MM.1S (cell line): ENCODE data around the gene CPNE2.

Experiments used
- DNase-seq: peaks from one replicate; pipeline ENCODE4 v3.0.0-alpha.2; 2015
- H2AFZ ChIP-seq: fragments of 300-600 bp; sonication (generic); 2 replicates; pipeline ENCODE4 v1.6.0; 2016; ENCODE audit warnings: antibody characterized with exemption, low read length
- H3F3A ChIP-seq: fragments of 300-600 bp; sonication (generic); 2 replicates; pipeline ENCODE4 v1.6.1; 2016; ENCODE audit warnings: mild to moderate bottlenecking, antibody characterized with exemption, low read length, moderate library complexity, mixed read lengths; ENCODE audit not compliant: insufficient read depth
- H3K27ac ChIP-seq: fragments of 300-600 bp; sonication (generic); 2 replicates; pipeline ENCODE4 v1.5.1; 2016; ENCODE audit warnings: mild to moderate bottlenecking, low read length
- H3K27me3 ChIP-seq: fragments of 300-600 bp; sonication (generic); replicated peaks from 2 replicates; pipeline ENCODE4 v1.6.0; 2016; ENCODE audit warnings: low read length; ENCODE audit not compliant: insufficient read depth
- H3K36me3 ChIP-seq: fragments of 300-600 bp; sonication (generic); replicated peaks from 2 replicates; pipeline ENCODE4 v1.6.1; 2016; ENCODE audit warnings: mild to moderate bottlenecking, low read length, mixed read lengths; ENCODE audit not compliant: insufficient read depth
- H3K4me1 ChIP-seq: fragments of 300-600 bp; sonication (generic); 2 replicates; pipeline ENCODE4 v1.6.1; 2016; ENCODE audit warnings: low read length, mixed read lengths
- H3K4me2 ChIP-seq: fragments of 300-600 bp; sonication (generic); 2 replicates; pipeline ENCODE4 v1.6.0; 2016; ENCODE audit warnings: low read depth, low read length
- H3K4me3 ChIP-seq: fragments of 300-600 bp; sonication (generic); 2 replicates; pipeline ENCODE4 v1.5.1; 2016; ENCODE audit warnings: low read length, mixed read lengths
- H3K79me2 ChIP-seq: fragments of 300-600 bp; sonication (generic); 2 replicates; pipeline ENCODE4 v1.6.1; 2016; ENCODE audit warnings: mixed run types, low read length, mixed read lengths
- H3K9ac ChIP-seq: fragments of 300-600 bp; sonication (generic); 2 replicates; pipeline ENCODE4 v1.6.1; 2016; ENCODE audit warnings: low read length, mixed read lengths
- H3K9me2 ChIP-seq: fragments of 300-600 bp; sonication (generic); replicated peaks from 2 replicates; pipeline ENCODE4 v1.6.1; 2016; ENCODE audit warnings: mild to moderate bottlenecking, low read length, mixed read lengths; ENCODE audit not compliant: insufficient read depth
- H3K9me3 ChIP-seq: fragments of 300-600 bp; sonication (generic); replicated peaks from 2 replicates; pipeline ENCODE4 v1.6.1; 2016; ENCODE audit warnings: mild to moderate bottlenecking, low read length, mixed read lengths; ENCODE audit not compliant: insufficient read depth
- H4K20me1 ChIP-seq: fragments of 300-600 bp; sonication (generic); 2 replicates; pipeline ENCODE4 v1.6.1; 2016; ENCODE audit warnings: mild to moderate bottlenecking, low read length, moderate library complexity, mixed read lengths; ENCODE audit not compliant: insufficient read depth
- CTCF ChIP-seq: fragments of 300-600 bp; sonication (generic); IDR thresholded peaks from 2 replicates; pipeline ENCODE4 v1.5.1; 2016; ENCODE audit warnings: antibody characterized with exemption, low read length, mixed read lengths
- EZH2 ChIP-seq: fragments of 300-600 bp; sonication (generic); optimal IDR thresholded peaks from 2 replicates; pipeline ENCODE3; 2017; ENCODE audit warnings: low read depth, mild to moderate bottlenecking, antibody characterized with exemption, low read length, mixed read lengths
- EZH2phosphoT487 ChIP-seq: fragments of 300-600 bp; sonication (generic); IDR thresholded peaks from 2 replicates; pipeline ENCODE4 v1.6.1; 2018; ENCODE audit warnings: antibody characterized with exemption, low read length

CPNE2 gene

GRCh38 chr16:57178196-57178595 is 85.8 kb downstream of the CPNE2 start:
- H3K9me3 ChIP-seq, result no peaks in the 10 kb centered on the region
- H3K79me2 ChIP-seq, result peaks cover 42% of the 10 kb centered on the region
- H3K4me1 ChIP-seq, result no peaks in the 10 kb centered on the region
- H3K9ac ChIP-seq, result no peak overlapping the region
- H4K20me1 ChIP-seq, result no peaks in the 10 kb centered on the region
- H3K4me2 ChIP-seq, result no peak overlapping the region
- H3K36me3 ChIP-seq, result no peaks in the 10 kb centered on the region
- no peaks in the 10 kb centered on the region for H3K9me2 ChIP-seq
- H3K4me3 ChIP-seq, result no peak overlapping the region
- no peak for DNase-seq
- H2AFZ ChIP-seq, result no peak overlapping the region
- H3K27ac ChIP-seq, result no peak overlapping the region
- no peaks in the 10 kb centered on the region for H3F3A ChIP-seq
- TF ChIP-seq EZH2, result no peak
- no peak for TF ChIP-seq CTCF
- TF ChIP-seq EZH2phosphoT487, result no peak
- no peaks in the 10 kb centered on the region for H3K27me3 ChIP-seq

- Histone ChIP-seq H3K79me2 (peaks cover 48% of the 10 kb centered on the region), H3K4me1 (no peaks in the 10 kb centered on the region), H3K9me2 (no peaks in the 10 kb centered on the region), H4K20me1 (no peaks in the 10 kb centered on the region), H3F3A (no peaks in the 10 kb centered on the region), H3K27ac (no peak overlapping the region), H3K9ac (no peak overlapping the region), H2AFZ (no peak overlapping the region), H3K4me3 (no peak overlapping the region), H3K9me3 (no peaks in the 10 kb centered on the region), H3K36me3 (no peaks in the 10 kb centered on the region), H3K27me3 (no peaks in the 10 kb centered on the region), H3K4me2 (no peak overlapping the region)
- no peak for TF ChIP-seq CTCF
- TF ChIP-seq EZH2, result no peak
- no peak for TF ChIP-seq EZH2phosphoT487
- DNase-seq, result no peak
Observed at GRCh38 chr16:57178793-57179212, 86.4 kb downstream of the CPNE2 start.

- no peak overlapping the region for H2AFZ ChIP-seq
- H3K4me3 ChIP-seq, result no peak overlapping the region
- H3K4me1 ChIP-seq, result peaks cover 3% of the 10 kb centered on the region
- H3K27me3 ChIP-seq, result no peaks in the 10 kb centered on the region
- no peaks in the 10 kb centered on the region for H3K9me2 ChIP-seq
- H3K9ac ChIP-seq, result no peak overlapping the region
- no peaks in the 10 kb centered on the region for H3K9me3 ChIP-seq
- H3K27ac ChIP-seq, result no peak overlapping the region
- no peaks in the 10 kb centered on the region for H3K36me3 ChIP-seq
- no peak overlapping the region for H3K4me2 ChIP-seq
- peaks cover 53% of the 10 kb centered on the region for H3K79me2 ChIP-seq
- no peaks in the 10 kb centered on the region for H4K20me1 ChIP-seq
- DNase-seq, result no peak
- no peaks in the 10 kb centered on the region for H3F3A ChIP-seq
- TF ChIP-seq EZH2, result no peak
- no peak for TF ChIP-seq CTCF
- TF ChIP-seq EZH2phosphoT487, result no peak
Observed at GRCh38 chr16:57179215-57179828, 86.9 kb downstream of the CPNE2 start.
